AG09319 (cell line): ENCODE data around the gene MCCC1.
A peak's percentile ranks its signal among the peaks of the same experiment; 100 is the strongest.

ENCODE experiments used
- DNase-seq: peaks from one replicate; pipeline ENCODE4 v3.0.0-alpha.2; 2010; ENCODE audit warnings: low read depth; ENCODE audit errors: extremely low read depth
- TF ChIP-seq, protein P1 (sequence below): IDR thresholded peaks from 2 replicates; pipeline ENCODE4 v1.5.1; 2011; ENCODE audit warnings: low read depth, mild to moderate bottlenecking, inconsistent platforms, low read length, moderate library complexity

Gene MCCC1

GRCh38 chr3:183131186-183131725 is 32.0 kb upstream of the MCCC1 start:
- TF ChIP-seq, protein P1, sequence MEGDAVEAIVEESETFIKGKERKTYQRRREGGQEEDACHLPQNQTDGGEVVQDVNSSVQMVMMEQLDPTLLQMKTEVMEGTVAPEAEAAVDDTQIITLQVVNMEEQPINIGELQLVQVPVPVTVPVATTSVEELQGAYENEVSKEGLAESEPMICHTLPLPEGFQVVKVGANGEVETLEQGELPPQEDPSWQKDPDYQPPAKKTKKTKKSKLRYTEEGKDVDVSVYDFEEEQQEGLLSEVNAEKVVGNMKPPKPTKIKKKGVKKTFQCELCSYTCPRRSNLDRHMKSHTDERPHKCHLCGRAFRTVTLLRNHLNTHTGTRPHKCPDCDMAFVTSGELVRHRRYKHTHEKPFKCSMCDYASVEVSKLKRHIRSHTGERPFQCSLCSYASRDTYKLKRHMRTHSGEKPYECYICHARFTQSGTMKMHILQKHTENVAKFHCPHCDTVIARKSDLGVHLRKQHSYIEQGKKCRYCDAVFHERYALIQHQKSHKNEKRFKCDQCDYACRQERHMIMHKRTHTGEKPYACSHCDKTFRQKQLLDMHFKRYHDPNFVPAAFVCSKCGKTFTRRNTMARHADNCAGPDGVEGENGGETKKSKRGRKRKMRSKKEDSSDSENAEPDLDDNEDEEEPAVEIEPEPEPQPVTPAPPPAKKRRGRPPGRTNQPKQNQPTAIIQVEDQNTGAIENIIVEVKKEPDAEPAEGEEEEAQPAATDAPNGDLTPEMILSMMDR = no peak
- no peak for DNase-seq

- TF ChIP-seq, protein P1 = no peak
- DNase-seq = no peak
Observed at GRCh38 chr3:183129243-183129642, 29.9 kb upstream of the MCCC1 start.

GRCh38 chr3:183128709-183129108 is 29.4 kb upstream of the MCCC1 start:
- DNase-seq = no peak
- TF ChIP-seq, protein P1 = no peak

DNA sequence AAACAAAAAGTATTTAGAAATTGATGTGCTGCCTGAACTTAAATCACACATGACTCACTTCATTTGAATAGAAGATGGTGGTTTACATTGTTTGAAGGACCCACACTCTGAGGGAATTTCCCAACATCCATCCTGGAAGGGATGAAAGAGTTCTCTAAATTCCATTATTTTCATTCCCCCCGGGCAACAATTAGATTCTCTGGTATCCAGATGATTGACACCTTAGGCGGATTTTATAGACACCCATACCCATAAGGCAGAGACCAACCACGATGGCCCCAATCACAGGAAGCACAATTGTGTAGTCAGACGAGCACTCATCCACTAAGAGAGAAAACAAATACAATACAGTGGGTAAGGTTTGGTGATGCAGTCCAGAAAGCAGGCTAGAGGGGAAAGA is 24.6 kb upstream of the MCCC1 start:
- TF ChIP-seq, protein P1 = no peak
- no peak for DNase-seq

GRCh38 chr3:183122257-183122932 is 23.1 kb upstream of the MCCC1 start:
- peak; percentile 15 for DNase-seq
- TF ChIP-seq, protein P1 = peak; percentile 75

DNA sequence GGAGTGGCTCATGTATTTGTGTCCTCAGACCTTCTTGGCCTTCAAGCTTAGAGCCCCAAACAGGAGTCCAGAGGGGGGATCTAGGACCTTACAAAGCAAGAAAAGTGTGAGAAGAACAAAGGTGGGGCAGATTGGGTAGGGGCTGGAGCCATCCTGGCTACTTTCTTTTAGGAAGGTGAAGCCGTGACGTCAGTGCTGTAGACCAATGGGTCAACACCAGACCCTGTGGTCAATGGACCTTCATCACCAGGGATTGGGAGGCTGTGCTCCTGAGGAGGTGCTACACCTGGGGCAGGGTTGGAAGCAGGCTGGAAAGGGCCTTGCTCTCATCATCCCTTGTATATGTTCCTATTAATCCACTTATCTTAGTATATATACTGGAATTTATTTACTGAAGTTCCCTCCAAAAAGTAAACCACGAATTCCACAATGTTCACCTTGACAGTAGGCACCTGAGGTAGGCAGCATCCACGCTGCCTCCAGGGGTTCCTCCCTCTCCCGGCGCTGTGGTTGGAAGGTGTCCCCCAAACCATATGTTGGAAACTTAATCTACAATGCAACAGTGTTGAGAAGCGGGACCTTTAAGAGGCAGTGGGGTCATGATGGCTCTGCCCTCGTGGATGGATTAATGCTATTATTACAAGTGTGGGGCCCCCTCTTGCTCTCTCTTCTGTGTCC is 21.4 kb upstream of the MCCC1 start:
- TF ChIP-seq, protein P1 = no peak

DNA sequence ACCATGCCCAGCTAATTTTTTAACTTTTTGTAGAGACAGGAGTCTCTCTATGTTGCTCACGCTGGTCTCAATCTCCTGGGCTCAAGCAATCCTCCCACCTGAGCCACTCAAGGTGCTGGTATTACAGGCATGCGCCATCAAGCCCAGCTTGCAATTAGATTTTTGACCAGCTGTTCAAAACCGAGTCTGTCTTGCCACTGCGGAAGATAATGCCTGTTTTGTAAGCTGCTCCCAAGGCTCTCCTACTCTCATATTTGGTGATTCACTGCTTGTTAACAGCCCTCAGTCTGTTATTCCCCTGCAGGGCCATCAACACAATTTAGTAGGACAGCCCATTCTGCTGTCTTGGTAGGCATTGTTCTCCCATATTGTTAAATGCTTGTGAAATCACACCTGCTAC is 17.8 kb upstream of the MCCC1 start:
- TF ChIP-seq, protein P1 = no peak
- DNase-seq = no peak

More for the DNA sequence above, 21.4 kb upstream of the MCCC1 start:
- no peak for DNase-seq
